Sciatic nerve (tissue), 2 donors: ENCODE measurements around the gene ALK. TPM values are rescaled to one million over a fixed set of nuclear protein-coding genes. Genes with fewer than 3 reads are reported as not detected.

Source experiments
- ATAC-seq: fragments of 200-7000 bp; cut with Tn5 transposase; one replicate; pipeline ENCODE4 v1.9.1; 2020; ENCODE audit warnings: mild to moderate bottlenecking, moderate library complexity
- DNase-seq: peaks from one replicate; pipeline ENCODE4 v3.0.0-alpha.2; 2020; ENCODE audit warnings: low spot score
- intact Hi-C: fragments of 100-400 bp; cut with DNase I; formaldehyde crosslinking; loops from one replicate; pipeline ENCODE4 v1.14.2; 2022
- total RNA-seq: library from RNA; stranded (reverse); fragmentation: NEBNext Ultra II Directional; extraction: Animal tissue kit (Norgen Biotek cat#: 25700); gene quantifications from one replicate; pipeline ENCODE4 v1.2.1, GENCODE V29; 2021
- donor health status: DM: no; HTN: no; CAD: no.
- donor health status: DM: no; HTN: no; CAD: no.

ALK gene
- 0.18 TPM for total RNA-seq

- intact Hi-C loops = loop anchor here (10.0 kb wide), 1 partner anchor 153 kb away; no protein-coding TSS in a partner anchor
- ATAC-seq (peak; percentile 97), DNase-seq (peak; percentile 90)
Observed at GRCh38 chr2:29921560-29921915, at the start of gene ALK. ALK (minus strand) TSS chr2:29921586; CDS start chr2:29920659, 927 bp downstream.

- ATAC-seq = peak; percentile 24
- intact Hi-C loops = no loop called here
- no peak for DNase-seq
Observed at GRCh38 chr2:29966266-29966665, 44.9 kb upstream of the ALK start.

- no peak for ATAC-seq
- intact Hi-C loops = no loop called here
Observed at GRCh38 chr2:29963972-29964570, 42.7 kb upstream of the ALK start.

GRCh38 chr2:29962922-29963321 is 41.5 kb upstream of the ALK start:
- intact Hi-C loops = no loop called here

More at GRCh38 chr2:29963972-29964570, 42.7 kb upstream of the ALK start:
- DNase-seq = no peak

GRCh38 chr2:29954316-29954715 is 32.9 kb upstream of the ALK start:
- no peak for ATAC-seq
- intact Hi-C loops = no loop called here
- no peak for DNase-seq

More at GRCh38 chr2:29962922-29963321, 41.5 kb upstream of the ALK start:
- DNase-seq (no peak), ATAC-seq (no peak)

GRCh38 chr2:29952973-29953372 is 31.6 kb upstream of the ALK start:
- DNase-seq = no peak

GRCh38 chr2:29951576-29951975 is 30.2 kb upstream of the ALK start:
- DNase-seq = no peak
- no peak for ATAC-seq
- intact Hi-C loops = no loop called here

More at GRCh38 chr2:29952973-29953372, 31.6 kb upstream of the ALK start:
- ATAC-seq = no peak
- intact Hi-C loops = no loop called here

- ATAC-seq = no peak
- intact Hi-C loops = no loop called here
- no peak for DNase-seq
Observed at GRCh38 chr2:29950481-29950880, 29.1 kb upstream of the ALK start.

GRCh38 chr2:29949042-29949441 is 27.7 kb upstream of the ALK start:
- intact Hi-C loops = no loop called here
- no peak for ATAC-seq
- DNase-seq = no peak

- DNase-seq (no peak), ATAC-seq (no peak)
- intact Hi-C loops = no loop called here
Observed at GRCh38 chr2:29946505-29946904, 25.1 kb upstream of the ALK start.

GRCh38 chr2:29942711-29943110 is 21.3 kb upstream of the ALK start:
- intact Hi-C loops = no loop called here
- DNase-seq = no peak
- no peak for ATAC-seq

- ATAC-seq = peak; percentile 95
Observed at GRCh38 chr2:29940706-29941105, 19.3 kb upstream of the ALK start.

GRCh38 chr2:29936020-29936419 is 14.6 kb upstream of the ALK start:
- intact Hi-C loops = no loop called here
- DNase-seq (no peak), ATAC-seq (no peak)

More at GRCh38 chr2:29940706-29941105, 19.3 kb upstream of the ALK start:
- intact Hi-C loops = no loop called here
- peak; percentile 59 for DNase-seq

GRCh38 chr2:29931818-29932217 is 10.4 kb upstream of the ALK start:
- intact Hi-C loops = no loop called here
- ATAC-seq (no peak), DNase-seq (no peak)

- DNase-seq = peak; percentile 70
- intact Hi-C loops = loop anchor here (10.0 kb wide), 1 partner anchor 152 kb away; no protein-coding TSS in a partner anchor
- ATAC-seq = peak; percentile 38
Observed at GRCh38 chr2:29923110-29923721, 1.8 kb upstream of the ALK start.

- ATAC-seq (no peak), DNase-seq (no peak)
- intact Hi-C loops = loop anchor here (10.0 kb wide), 1 partner anchor 152 kb away; no protein-coding TSS in a partner anchor
Observed at GRCh38 chr2:29922605-29923004, 1.2 kb upstream of the ALK start.

GRCh38 chr2:29920631-29921559 is 491 bp downstream of the ALK start:
- DNase-seq = peak; percentile 60
- ATAC-seq = peak; percentile 30
- intact Hi-C loops = loop anchor here (10.0 kb wide), 1 partner anchor 154 kb away; no protein-coding TSS in a partner anchor

- peak; percentile 78 for DNase-seq
- ATAC-seq = peak; percentile 35
- intact Hi-C loops = loop anchor here (10.0 kb wide), 1 partner anchor 155 kb away; no protein-coding TSS in a partner anchor
Observed at GRCh38 chr2:29920130-29920577, 1.2 kb downstream of the ALK start.

GRCh38 chr2:29918941-29919340 is 2.4 kb downstream of the ALK start:
- ATAC-seq (no peak), DNase-seq (no peak)
- intact Hi-C loops = no loop called here
